ENCODE results near the gene PCBP4.

- TF ChIP-seq CTCF (IDR thresholded peaks at IDR 0.05), result no peak
- TF ChIP-seq RELA (CRISPR knock-in tag; IDR thresholded peaks at IDR 0.05; ENCODE audit: borderline replicate concordance), result no peak
- TF ChIP-seq NFYB (CRISPR knock-in tag; conservative IDR thresholded peaks at IDR 0.05; ENCODE audit: low read depth), result no peak
These were observed 6.2 kb downstream of the PCBP4 start for GRCh38 chr3:51961011-51961410.
